Measurements from ENCODE around the gene SLC6A19. TPM values are rescaled to one million over a fixed set of nuclear protein-coding genes. Genes with fewer than 3 reads are reported as not detected.

SLC6A19 gene
- total RNA-seq, 1 experiment from 2014 or later, result not detected

DNA sequence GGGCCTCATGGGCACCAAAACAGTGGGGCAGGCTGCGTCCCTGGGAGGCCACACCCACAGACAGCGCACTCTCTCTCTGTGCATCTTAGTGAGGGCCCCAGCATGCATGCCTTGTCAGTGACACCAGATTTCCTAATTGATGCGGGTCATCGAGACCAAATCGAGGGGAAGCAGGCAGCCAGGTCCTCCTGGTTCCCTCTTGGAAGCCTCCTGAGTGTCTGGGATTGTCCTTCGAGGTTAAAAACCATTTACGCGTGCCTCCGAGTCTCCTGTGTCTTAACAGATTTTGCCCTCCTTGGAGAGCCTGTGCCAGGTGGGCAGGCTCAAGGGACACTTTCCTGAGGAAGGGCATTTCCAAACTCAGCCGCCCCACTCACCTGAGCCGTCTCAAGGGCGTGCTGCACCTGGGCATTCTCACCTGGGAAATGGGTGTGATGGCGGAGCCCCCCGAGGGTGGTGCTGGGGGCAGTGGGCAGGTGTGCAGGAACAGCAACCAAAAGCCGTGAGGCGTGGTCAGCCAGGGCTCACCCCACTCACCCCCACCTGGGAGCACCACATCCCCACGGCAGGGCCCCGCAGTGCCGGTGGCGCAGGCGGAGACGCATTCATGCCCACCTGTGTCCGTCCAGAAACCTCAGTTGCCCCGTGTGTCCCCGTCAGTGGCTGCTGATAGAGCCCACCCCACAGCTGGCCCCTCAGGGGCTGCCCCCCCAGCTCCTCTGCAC lies 2.7 kb downstream of the SLC6A19 start:
- no peak for DNase-seq
- no peak overlapping the region for H3K27ac ChIP-seq
- H3K27me3 ChIP-seq, result no peaks in the 10 kb centered on the region; the same call in 1 of the 2 replicates

GRCh38 chr5:1204693-1205242 lies 3.4 kb downstream of the SLC6A19 start:
- Histone ChIP-seq H3K9me3 (replicated peaks) (no peaks in the 10 kb centered on the region), H3K27me3 (no peaks in the 10 kb centered on the region; the same call in 1 of the 2 replicates), H3K4me1 (peaks cover 27% of the 10 kb centered on the region), H3K4me3 (no peak overlapping the region), H3K27ac (no peak overlapping the region), H3K36me3 (no peaks in the 10 kb centered on the region)
- peak; percentile 66 to 75 for DNase-seq

More for the DNA sequence above, 2.7 kb downstream of the SLC6A19 start:
- no peak overlapping the region for H3K4me3 ChIP-seq
- no peaks in the 10 kb centered on the region for H3K9me3 ChIP-seq (replicated peaks)
- H3K4me1 ChIP-seq, result peaks cover 27% of the 10 kb centered on the region
- no peaks in the 10 kb centered on the region for H3K36me3 ChIP-seq

GRCh38 chr5:1205255-1206180 lies 4.1 kb downstream of the SLC6A19 start:
- Histone ChIP-seq H3K4me3 (no peak overlapping the region), H3K27me3 (no peaks in the 10 kb centered on the region; the same call in 1 of the 2 replicates), H3K27ac (no peak overlapping the region), H3K4me1 (peaks cover 27% of the 10 kb centered on the region), H3K9me3 (replicated peaks) (no peaks in the 10 kb centered on the region), H3K36me3 (no peaks in the 10 kb centered on the region)
- DNase-seq, result no peak

DNA sequence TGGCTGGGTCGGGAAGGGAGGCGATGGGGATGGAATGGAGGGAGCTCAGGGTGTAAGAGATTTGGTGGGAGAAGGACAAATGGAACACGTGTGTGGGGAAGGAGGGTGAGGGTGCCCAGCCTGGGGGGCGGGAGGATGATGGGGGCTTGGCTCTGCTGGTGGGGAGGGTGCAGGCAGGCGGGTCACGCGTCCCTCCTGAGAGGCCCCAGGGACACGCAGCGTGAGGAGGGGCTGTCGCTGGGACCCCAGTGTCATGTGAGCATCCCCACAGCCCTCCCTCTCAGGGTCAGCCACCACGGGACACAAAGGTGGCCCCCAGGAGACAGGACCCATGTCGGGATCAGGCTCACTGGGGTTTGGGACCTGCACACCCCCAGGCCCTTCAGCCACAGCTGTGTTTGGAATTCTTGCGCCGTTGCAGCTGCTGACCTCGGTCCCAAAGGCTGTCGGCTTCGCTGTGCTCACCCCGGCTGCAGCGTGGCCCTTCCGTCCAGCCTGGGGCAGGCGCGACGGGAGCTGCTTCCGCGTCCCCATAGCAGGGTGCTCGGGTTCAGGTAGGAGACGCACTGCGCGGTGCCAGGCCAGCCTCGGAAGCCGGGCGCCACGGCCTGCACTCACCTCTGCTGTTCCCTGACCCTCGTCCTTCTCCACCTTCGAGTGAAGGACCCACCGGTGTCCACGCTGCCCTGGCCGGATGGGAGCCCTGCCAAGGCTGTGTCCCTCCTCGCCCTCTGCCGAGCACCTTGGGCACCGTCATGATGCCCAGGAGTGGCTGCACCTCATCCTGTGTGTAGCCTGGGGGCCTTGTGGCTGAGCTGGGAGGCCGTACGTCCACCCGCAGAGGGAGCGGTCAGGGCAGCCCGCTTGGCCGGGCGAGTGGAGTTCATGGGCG lies 5.4 kb downstream of the SLC6A19 start:
- Histone ChIP-seq H3K9me3 (replicated peaks) (no peaks in the 10 kb centered on the region), H3K27ac (peak overlapping the region; percentile 26; the same call in 1 of the 2 replicates), H3K27me3 (no peaks in the 10 kb centered on the region; the same call in 1 of the 2 replicates), H3K4me3 (peak overlapping the region; percentile 18), H3K4me1 (peaks cover 27% of the 10 kb centered on the region), H3K36me3 (no peaks in the 10 kb centered on the region)
- peak; percentile 27 to 51 for DNase-seq

- DNase-seq, result peak; percentile 17 to 56
- H3K4me3 ChIP-seq, result no peak overlapping the region
These were observed 6.2 kb downstream of the SLC6A19 start for GRCh38 chr5:1207555-1207954.

GRCh38 chr5:1208221-1208742 lies 6.9 kb downstream of the SLC6A19 start:
- Histone ChIP-seq H3K36me3 (no peaks in the 10 kb centered on the region), H3K27me3 (no peaks in the 10 kb centered on the region; the same call in 1 of the 2 replicates)
- no peak for DNase-seq

More at GRCh38 chr5:1207555-1207954, 6.2 kb downstream of the SLC6A19 start:
- no peaks in the 10 kb centered on the region for H3K9me3 ChIP-seq (replicated peaks)
- H3K4me1 ChIP-seq, result peaks cover 27% of the 10 kb centered on the region
- H3K27ac ChIP-seq, result no peak overlapping the region
- no peaks in the 10 kb centered on the region; the same call in 1 of the 2 replicates for H3K27me3 ChIP-seq
- no peaks in the 10 kb centered on the region for H3K36me3 ChIP-seq

DNA sequence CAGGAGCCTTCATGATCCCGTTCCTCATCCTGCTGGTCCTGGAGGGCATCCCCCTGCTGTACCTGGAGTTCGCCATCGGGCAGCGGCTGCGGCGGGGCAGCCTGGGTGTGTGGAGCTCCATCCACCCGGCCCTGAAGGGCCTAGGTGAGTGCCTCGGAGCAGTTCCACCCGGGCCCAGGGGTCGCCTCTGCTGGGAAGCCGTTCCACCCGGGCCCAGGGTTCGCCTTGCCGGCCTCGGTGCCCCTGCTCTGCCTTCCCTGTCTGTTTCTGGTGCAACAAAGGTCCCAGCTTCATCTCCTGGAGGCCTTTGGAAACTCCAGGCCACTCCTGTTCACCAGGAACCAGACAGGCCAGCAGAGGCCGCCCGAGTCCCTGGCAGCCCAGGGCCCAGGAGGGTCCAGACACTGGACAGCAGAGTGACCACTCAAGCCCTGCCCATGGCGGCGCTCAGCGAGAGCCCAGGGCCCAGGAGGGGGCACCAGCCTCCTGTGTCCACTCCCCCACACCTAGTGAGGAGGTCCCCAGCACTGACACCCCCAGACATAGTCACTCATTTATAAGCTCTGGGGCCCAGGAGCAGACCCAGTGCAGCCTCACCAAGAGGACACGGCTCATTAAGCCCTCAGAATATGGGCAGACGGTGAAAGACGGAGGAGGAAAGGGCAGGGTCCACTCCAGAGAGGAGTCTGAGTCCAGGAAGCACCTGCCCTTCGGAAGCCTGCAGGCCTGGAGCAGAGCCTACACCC lies 7.5 kb downstream of the SLC6A19 start:
- Histone ChIP-seq H3K4me3 (no peak overlapping the region), H3K27me3 (no peaks in the 10 kb centered on the region; the same call in 1 of the 2 replicates), H3K9me3 (replicated peaks) (no peaks in the 10 kb centered on the region), H3K4me1 (peaks cover 27% of the 10 kb centered on the region), H3K27ac (no peak overlapping the region), H3K36me3 (no peaks in the 10 kb centered on the region)
- no peak for DNase-seq

More at GRCh38 chr5:1208221-1208742, 6.9 kb downstream of the SLC6A19 start:
- no peaks in the 10 kb centered on the region for H3K9me3 ChIP-seq (replicated peaks)
- H3K27ac ChIP-seq, result no peak overlapping the region
- no peak overlapping the region for H3K4me3 ChIP-seq
- H3K4me1 ChIP-seq, result peaks cover 27% of the 10 kb centered on the region

DNA sequence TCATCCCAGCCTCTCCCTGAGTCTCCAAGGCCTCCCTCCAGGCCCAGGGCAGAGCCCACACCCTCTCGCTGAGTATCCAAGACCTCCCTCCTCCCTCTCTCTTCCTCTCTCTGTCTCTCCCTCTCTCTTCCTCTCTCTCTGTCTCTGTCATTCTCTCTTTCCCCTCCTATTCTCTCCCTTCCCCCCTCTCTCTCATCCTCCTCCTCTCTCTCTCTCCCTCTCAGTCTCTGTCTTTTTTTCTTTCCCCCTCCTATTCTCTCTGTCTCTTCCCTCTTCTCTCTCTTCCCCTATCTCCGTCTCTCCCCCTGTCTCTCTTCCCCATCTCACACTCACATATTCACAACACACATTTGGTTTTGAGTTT lies 8.1 kb downstream of the SLC6A19 start:
- H3K27me3 ChIP-seq, result no peaks in the 10 kb centered on the region; the same call in 1 of the 2 replicates
- DNase-seq, result no peak
- no peak overlapping the region for H3K4me3 ChIP-seq
- no peaks in the 10 kb centered on the region for H3K9me3 ChIP-seq (replicated peaks)
- no peak overlapping the region for H3K27ac ChIP-seq
- peaks cover 24% of the 10 kb centered on the region for H3K4me1 ChIP-seq
- no peaks in the 10 kb centered on the region for H3K36me3 ChIP-seq

GRCh38 chr5:1209896-1210776 lies 8.7 kb downstream of the SLC6A19 start:
- peaks cover 20% of the 10 kb centered on the region for H3K4me1 ChIP-seq
- H3K4me3 ChIP-seq, result no peak overlapping the region
- no peak for DNase-seq
- no peaks in the 10 kb centered on the region; the same call in 1 of the 2 replicates for H3K27me3 ChIP-seq
- H3K36me3 ChIP-seq, result no peaks in the 10 kb centered on the region
- H3K9me3 ChIP-seq (replicated peaks), result no peaks in the 10 kb centered on the region
- no peak overlapping the region for H3K27ac ChIP-seq

DNA sequence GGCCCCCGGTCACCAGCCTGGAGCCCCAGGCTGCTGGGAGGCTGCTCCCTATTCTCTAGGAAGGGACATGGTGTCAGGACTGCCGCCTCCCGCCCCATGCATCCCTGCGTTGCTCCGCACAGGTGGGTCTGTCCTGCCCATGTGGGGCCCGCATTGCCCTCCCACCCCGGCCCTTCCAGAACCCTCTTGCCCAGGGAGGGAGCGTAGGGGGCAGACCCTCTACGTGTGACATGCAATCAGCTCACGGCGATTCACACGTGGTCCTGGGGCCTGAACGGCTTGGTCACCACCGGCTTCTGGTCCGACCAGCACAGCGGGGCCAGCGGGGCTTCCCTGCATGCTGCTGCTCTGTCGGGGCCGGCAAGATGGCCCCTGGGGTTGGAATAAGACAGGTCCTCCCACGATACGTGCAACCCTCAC lies 9.4 kb downstream of the SLC6A19 start:
- H3K4me1 ChIP-seq, result peaks cover 19% of the 10 kb centered on the region
- no peak overlapping the region for H3K27ac ChIP-seq
- H3K36me3 ChIP-seq, result no peaks in the 10 kb centered on the region
- DNase-seq, result no peak
- H3K4me3 ChIP-seq, result no peak overlapping the region
- H3K27me3 ChIP-seq, result no peaks in the 10 kb centered on the region; the same call in 1 of the 2 replicates
- no peaks in the 10 kb centered on the region for H3K9me3 ChIP-seq (replicated peaks)

- Histone ChIP-seq H3K4me1 (peaks cover 16% of the 10 kb centered on the region), H3K27ac (no peak overlapping the region), H3K9me3 (replicated peaks) (no peaks in the 10 kb centered on the region), H3K4me3 (no peak overlapping the region), H3K27me3 (no peaks in the 10 kb centered on the region; the same call in 1 of the 2 replicates), H3K36me3 (no peaks in the 10 kb centered on the region)
- DNase-seq, result no peak
These were observed 10.3 kb downstream of the SLC6A19 start for GRCh38 chr5:1211701-1212100.

- no peak overlapping the region for H3K27ac ChIP-seq
- H3K4me3 ChIP-seq, result no peak overlapping the region
- no peak for DNase-seq
- peaks cover 10% of the 10 kb centered on the region for H3K4me1 ChIP-seq
- H3K36me3 ChIP-seq, result no peaks in the 10 kb centered on the region
- H3K27me3 ChIP-seq, result no peaks in the 10 kb centered on the region; the same call in 1 of the 2 replicates
- H3K9me3 ChIP-seq (replicated peaks), result no peaks in the 10 kb centered on the region
These were observed 10.9 kb downstream of the SLC6A19 start for GRCh38 chr5:1212271-1212670.

Data from SJCRH30 (cell line).